Fibroblast of lung (primary cell): Measurements from ENCODE around the gene TSPAN16. TPM values are rescaled to one million over a fixed set of nuclear protein-coding genes. Genes with fewer than 3 reads are reported as not detected.

Source experiments
- DNase-seq, 2 donors: peaks; one replicate each; pipeline versions ENCODE4 v3.0.0 to v3.0.0-alpha.2; 2010; ENCODE audit warnings: low read depth in 2 of 2
- H2AFZ ChIP-seq: 2 replicates; pipeline ENCODE4 v1.5.1; 2012; ENCODE audit warnings: low read length, control low read depth, inconsistent platforms
- H3K27ac ChIP-seq: 2 replicates; pipeline ENCODE4 v1.5.1; 2011; ENCODE audit warnings: low read length, control low read depth; ENCODE audit not compliant: insufficient read depth
- H3K27me3 ChIP-seq: 2 replicates; pipeline ENCODE4 v1.5.1; 2011; ENCODE audit warnings: mild to moderate bottlenecking, low read length; ENCODE audit not compliant: control insufficient read depth, insufficient read depth
- H3K36me3 ChIP-seq: 2 replicates; pipeline ENCODE4 v1.5.1; 2011; ENCODE audit warnings: low read length; ENCODE audit not compliant: control insufficient read depth, insufficient read depth
- H3K4me1 ChIP-seq: 2 replicates; pipeline ENCODE4 v1.5.1; 2011; ENCODE audit warnings: low read length; ENCODE audit not compliant: control insufficient read depth, insufficient read depth; ENCODE audit errors: extremely low read depth
- H3K4me2 ChIP-seq: 2 replicates; pipeline ENCODE4 v1.5.1; 2011; ENCODE audit warnings: low read length, control low read depth; ENCODE audit not compliant: insufficient read depth; ENCODE audit errors: extremely low read depth
- H3K4me3 ChIP-seq, 4 experiments: fragments of 200-600 bp in 1 of 4; sonication (generic) in 1 of 4; replicated peaks in 1 of 4; 2 replicates each; pipeline ENCODE4 v1.5.1; 2011 to 2016; ENCODE audit warnings: low read length in 4 of 4, low read depth in 3 of 4, mild to moderate bottlenecking in 3 of 4, control low read depth in 2 of 4, inconsistent platforms in 1 of 4, mixed read lengths in 1 of 4; ENCODE audit not compliant: insufficient read depth in 1 of 4; ENCODE audit errors: control extremely low read depth in 1 of 4
- H3K79me2 ChIP-seq: 2 replicates; pipeline ENCODE4 v1.5.1; 2012; ENCODE audit warnings: mild to moderate bottlenecking, low read length, inconsistent platforms; ENCODE audit not compliant: control insufficient read depth, insufficient read depth
- H3K9ac ChIP-seq: 2 replicates; pipeline ENCODE4 v1.5.1; 2011; ENCODE audit warnings: mild to moderate bottlenecking, low read length, control low read depth; ENCODE audit not compliant: insufficient read depth
- H3K9me3 ChIP-seq: 2 replicates; pipeline ENCODE4 v1.5.1; 2012; ENCODE audit warnings: low read depth, low read length; ENCODE audit not compliant: control insufficient read depth, insufficient read depth
- H4K20me1 ChIP-seq: 2 replicates; pipeline ENCODE4 v1.5.1; 2011; ENCODE audit warnings: low read length; ENCODE audit not compliant: control insufficient read depth, insufficient read depth; ENCODE audit errors: extremely low read depth
- CTCF ChIP-seq, 2 donors: IDR thresholded peaks in 1 of 2; conservative IDR thresholded peaks in 1 of 2; 1 replicate in 1 of 2; 2 replicates in 1 of 2; pipeline ENCODE4 v1.5.1; 2011 to 2012; ENCODE audit warnings: low read length in 2 of 2, control low read depth in 1 of 2, inconsistent platforms in 1 of 2, low read depth in 1 of 2, mild to moderate bottlenecking in 1 of 2
- EZH2 ChIP-seq: IDR thresholded peaks from 2 replicates; pipeline ENCODE4 v1.5.1; 2012; ENCODE audit warnings: low read length, control low read depth, mild to moderate bottlenecking; ENCODE audit errors: missing control alignments
- polyA plus RNA-seq, 2 donors: library from polyadenylated mRNA; depleted of rRNA in 1 of 2; stranded (reverse) in 1 of 2; unstranded in 1 of 2; fragments of >200 nt; gene quantifications; 2 replicates each; pipeline ENCODE4 v1.2.1, GENCODE V29; 2011 to 2012; ENCODE audit warnings: missing spikeins in 1 of 2
- total RNA-seq: library from RNA; depleted of rRNA; stranded (reverse); fragments of >200 nt; gene quantifications from 2 replicates; pipeline ENCODE4 v1.2.1, GENCODE V29; 2014

TSPAN16 gene
- total and polyA plus RNA-seq, 2 donors (not counting 1 experiment from before 2014, with no cell fraction given), result not detected

- no peak for TF ChIP-seq CTCF (conservative IDR thresholded peaks at IDR 0.05 in 1 of 2, IDR thresholded peaks at IDR 0.05 in 1 of 2; ENCODE audit: low read depth in 1 of 2, low read length in 2 of 2)
- no peak for TF ChIP-seq EZH2
- H3K4me3 ChIP-seq, result no peak overlapping the region
- no peak overlapping the region for H3K4me2 ChIP-seq
- peaks cover 8% of the 10 kb centered on the region for H3K36me3 ChIP-seq
- H4K20me1 ChIP-seq, result no peaks in the 10 kb centered on the region
- no peak overlapping the region for H3K9ac ChIP-seq
- no peaks in the 10 kb centered on the region for H3K27me3 ChIP-seq
- no peaks in the 10 kb centered on the region for H3K9me3 ChIP-seq
- H3K4me1 ChIP-seq, result no peaks in the 10 kb centered on the region
- no peak overlapping the region for H3K27ac ChIP-seq
- DNase-seq, result no peak
- H3K79me2 ChIP-seq, result peaks cover 5% of the 10 kb centered on the region
- no peak overlapping the region for H2AFZ ChIP-seq
Measured at GRCh38 chr19:11359421-11359820, 63.5 kb downstream of the TSPAN16 start.

GRCh38 chr19:11361037-11361770 lies 65.2 kb downstream of the TSPAN16 start:
- TF ChIP-seq CTCF (conservative IDR thresholded peaks at IDR 0.05 in 1 of 2, IDR thresholded peaks at IDR 0.05 in 1 of 2; ENCODE audit: low read depth in 1 of 2, low read length in 2 of 2) (no peak), EZH2 (no peak)
- no peak for DNase-seq

GRCh38 chr19:11361771-11362731 lies 66.1 kb downstream of the TSPAN16 start:
- DNase-seq, result no peak
- Histone ChIP-seq H4K20me1 (no peaks in the 10 kb centered on the region), H3K27me3 (no peaks in the 10 kb centered on the region), H3K36me3 (peaks cover 8% of the 10 kb centered on the region), H3K4me3 (no peak overlapping the region), H3K9me3 (no peaks in the 10 kb centered on the region), H3K4me2 (no peak overlapping the region), H3K9ac (no peak overlapping the region), H2AFZ (no peak overlapping the region), H3K27ac (no peak overlapping the region), H3K4me1 (no peaks in the 10 kb centered on the region), H3K79me2 (no peaks in the 10 kb centered on the region)
- no peak for TF ChIP-seq EZH2
- TF ChIP-seq CTCF (conservative IDR thresholded peaks at IDR 0.05 in 1 of 2, IDR thresholded peaks at IDR 0.05 in 1 of 2; ENCODE audit: low read depth in 1 of 2, low read length in 2 of 2), result no peak

More at GRCh38 chr19:11361037-11361770, 65.2 kb downstream of the TSPAN16 start:
- no peaks in the 10 kb centered on the region for H4K20me1 ChIP-seq
- H3K36me3 ChIP-seq, result peaks cover 8% of the 10 kb centered on the region
- H3K4me1 ChIP-seq, result no peaks in the 10 kb centered on the region
- no peaks in the 10 kb centered on the region for H3K79me2 ChIP-seq
- no peak overlapping the region for H3K4me2 ChIP-seq
- no peaks in the 10 kb centered on the region for H3K27me3 ChIP-seq
- no peak overlapping the region for H3K9ac ChIP-seq
- no peak overlapping the region for H3K4me3 ChIP-seq
- no peak overlapping the region for H2AFZ ChIP-seq
- H3K9me3 ChIP-seq, result no peaks in the 10 kb centered on the region
- no peak overlapping the region for H3K27ac ChIP-seq
